Activated CD8-positive, alpha-beta memory T cell treated with anti-CD3 and anti-CD28 coated beads, Interleukin-2, amount 50 U/mL, for 1 hour (primary cell): ENCODE results near the gene MAST4.

Experiments used
- DNase-seq: peaks from one replicate; pipeline ENCODE4 v3.0.0-alpha.2; 2020; ENCODE audit errors: extremely low read depth

Gene MAST4

DNA sequence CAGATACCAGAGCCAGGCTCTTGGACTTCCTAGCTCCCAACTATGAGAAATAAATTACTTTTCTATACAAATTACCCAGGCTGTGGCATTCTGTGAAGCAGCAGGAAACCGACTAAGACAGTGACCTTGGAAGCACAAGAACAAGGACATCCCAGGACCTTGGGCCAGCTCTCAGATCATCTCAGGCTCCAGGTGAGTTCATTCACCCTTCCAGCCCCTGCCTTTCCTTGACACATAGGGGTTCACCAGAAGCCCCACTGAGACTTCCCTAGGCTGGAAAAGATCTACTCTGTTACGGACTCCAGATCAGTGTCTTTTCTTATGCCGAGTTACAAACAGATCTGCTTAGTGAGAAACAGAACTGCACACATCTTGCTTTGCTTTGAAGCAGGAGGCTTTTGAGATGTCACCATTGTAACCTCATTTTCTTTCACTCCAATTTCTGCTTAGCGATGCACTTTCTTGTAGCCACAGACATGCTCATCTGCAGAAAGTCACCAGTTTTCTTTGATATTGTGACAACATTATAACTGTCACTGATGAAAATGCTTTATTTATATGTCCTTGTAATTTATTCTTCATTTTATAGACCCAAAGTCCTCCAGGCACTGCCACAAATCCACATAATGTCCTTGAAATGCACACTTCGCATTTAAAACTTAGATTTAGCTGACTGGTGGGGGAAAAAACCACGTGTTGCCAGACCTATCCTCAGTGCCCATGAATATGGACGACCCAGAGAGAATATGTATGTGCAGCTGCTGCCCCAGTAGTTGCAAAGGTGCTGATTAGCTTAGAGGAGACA is 592.3 kb downstream of the MAST4 start:
- DNase-seq, result no peak

DNA sequence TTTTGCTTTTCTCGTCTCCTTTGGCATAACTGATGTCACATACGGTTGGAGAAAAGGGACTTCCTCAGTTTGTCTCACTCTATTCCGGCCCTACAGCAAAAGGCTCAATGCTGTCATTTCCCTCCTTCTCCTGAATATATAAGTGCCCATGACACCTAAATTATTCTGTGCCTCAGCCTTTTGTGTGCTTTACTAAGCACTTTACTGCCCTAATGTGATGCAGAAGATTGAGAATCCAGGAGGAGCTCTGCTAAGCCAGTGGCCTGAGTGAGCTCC is 592.8 kb downstream of the MAST4 start:
- no peak for DNase-seq

DNA sequence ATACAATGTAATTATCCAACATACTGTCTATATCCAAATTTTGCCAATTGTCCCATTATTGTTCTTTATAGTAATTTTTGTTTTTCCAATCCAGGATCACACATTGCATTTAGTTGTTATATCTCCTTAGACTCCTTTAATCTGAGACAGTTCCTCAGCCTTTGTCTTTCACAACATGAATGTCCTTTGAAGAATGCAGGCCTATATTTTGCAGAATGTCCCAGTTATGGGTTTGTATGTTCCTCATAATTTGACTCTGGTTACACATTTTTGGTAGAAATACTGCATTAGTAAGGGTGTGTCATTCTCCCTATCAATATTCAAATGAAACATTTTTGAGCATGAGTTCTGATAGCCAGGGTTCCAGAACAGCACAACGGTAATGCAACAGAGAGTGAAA is 593.7 kb downstream of the MAST4 start:
- DNase-seq, result no peak

DNA sequence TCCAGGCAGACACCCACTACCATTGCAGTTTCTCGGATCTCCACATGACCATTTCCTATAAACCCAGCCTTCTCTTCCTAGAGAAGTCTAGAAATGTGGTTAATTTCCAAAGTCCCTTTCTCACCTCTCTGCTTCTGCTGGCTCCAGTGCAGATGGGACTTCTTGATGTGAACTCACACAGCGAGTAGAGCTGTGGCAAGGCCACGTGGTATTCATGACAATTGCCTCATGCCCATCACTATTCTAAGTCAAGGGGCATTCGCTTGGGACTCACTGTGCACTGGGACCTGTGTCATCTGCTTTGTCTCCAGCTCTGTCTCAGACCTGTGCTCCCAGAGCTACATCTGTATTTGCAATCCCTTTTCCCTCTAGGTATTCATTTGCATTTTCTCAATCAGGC is 594.2 kb downstream of the MAST4 start:
- no peak for DNase-seq

DNA sequence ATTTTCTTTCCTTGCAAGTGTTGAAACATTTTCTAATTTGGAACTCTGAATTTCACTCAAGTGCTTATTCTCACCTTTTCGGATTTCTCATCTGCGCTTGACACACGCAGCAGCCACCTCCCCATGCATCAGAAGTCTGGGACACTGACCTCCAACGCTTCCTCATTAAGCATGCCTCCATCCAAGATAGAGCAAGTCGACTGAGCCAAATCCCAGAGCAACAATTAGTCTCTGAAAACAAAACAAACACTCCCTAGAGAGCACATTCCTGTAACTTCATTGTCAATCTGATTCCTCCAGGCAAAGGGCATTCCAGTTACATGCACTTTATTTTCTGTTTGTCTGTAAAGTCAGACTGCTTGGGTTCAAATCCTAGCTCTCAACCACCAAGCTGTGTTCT is 594.7 kb downstream of the MAST4 start:
- DNase-seq, result no peak

DNA sequence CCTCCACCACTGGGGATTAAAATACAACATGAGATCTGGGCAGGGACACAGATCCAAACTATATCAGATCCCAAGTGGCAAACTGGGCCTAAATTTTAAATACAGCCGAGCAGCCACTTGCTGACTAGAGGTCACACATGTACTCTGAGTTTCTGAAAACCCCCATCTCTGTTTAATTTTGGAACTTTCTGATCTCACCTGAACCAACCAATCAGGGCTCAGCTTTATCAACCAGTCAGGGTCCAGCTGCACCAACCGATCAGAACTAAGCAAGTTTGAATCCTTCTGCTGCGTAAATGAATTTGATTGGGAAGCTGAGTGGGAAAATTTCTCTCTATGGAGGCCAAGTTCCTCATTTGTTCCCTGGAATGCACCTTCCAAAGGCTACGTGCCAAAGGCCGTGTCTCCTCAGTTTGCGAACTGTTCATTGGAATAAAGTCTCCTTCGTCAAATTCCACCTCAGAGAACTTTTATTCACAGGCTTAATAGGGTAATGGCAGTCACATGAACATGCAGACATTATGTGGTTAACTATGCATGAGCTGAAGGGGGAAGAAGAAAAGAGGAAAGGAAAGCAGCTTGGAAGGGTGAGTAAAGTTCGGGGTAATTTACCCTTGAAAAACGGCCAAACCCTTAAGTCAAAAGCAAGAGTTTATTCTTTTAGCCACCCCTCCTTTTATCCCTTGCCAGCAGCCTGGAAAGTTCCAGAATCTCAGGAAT is 596.7 kb downstream of the MAST4 start:
- DNase-seq, result no peak

DNA sequence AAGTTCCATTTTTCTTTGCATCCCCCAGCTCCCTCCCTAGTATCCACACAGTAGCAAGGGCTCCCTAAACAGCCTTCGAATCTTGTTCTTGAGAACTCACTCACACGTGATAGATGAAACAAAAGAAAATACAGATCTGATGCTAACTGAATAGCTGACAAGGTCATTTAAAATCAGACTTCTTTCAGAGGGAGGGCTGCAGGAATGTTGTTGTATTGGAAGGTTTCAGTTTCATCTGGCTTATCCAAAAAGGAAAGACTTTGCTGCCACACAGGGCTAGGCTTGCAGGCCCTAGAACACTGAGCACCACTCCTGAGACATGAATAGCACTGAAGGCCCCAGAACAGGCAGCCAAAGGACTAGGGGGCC is 597.2 kb downstream of the MAST4 start:
- no peak for DNase-seq

DNA sequence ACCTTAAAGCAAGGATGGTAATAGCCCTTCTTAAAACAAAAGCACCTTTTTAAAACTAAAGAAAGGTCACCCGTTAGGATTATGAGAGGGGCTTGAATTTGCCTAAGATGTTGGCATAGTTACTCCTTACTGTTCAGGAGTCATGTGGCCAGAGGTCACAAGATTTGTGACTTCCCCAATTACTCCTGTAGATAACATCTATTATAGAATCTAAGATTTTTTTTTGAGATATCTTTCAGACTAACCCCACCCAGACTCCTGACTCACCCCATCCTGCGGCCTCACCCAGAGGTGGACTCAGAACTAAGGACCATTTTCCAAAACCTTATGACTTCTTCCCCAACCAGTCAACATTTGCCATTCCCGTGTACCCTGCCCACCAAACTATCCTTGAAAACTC is 598.0 kb downstream of the MAST4 start:
- no peak for DNase-seq

DNA sequence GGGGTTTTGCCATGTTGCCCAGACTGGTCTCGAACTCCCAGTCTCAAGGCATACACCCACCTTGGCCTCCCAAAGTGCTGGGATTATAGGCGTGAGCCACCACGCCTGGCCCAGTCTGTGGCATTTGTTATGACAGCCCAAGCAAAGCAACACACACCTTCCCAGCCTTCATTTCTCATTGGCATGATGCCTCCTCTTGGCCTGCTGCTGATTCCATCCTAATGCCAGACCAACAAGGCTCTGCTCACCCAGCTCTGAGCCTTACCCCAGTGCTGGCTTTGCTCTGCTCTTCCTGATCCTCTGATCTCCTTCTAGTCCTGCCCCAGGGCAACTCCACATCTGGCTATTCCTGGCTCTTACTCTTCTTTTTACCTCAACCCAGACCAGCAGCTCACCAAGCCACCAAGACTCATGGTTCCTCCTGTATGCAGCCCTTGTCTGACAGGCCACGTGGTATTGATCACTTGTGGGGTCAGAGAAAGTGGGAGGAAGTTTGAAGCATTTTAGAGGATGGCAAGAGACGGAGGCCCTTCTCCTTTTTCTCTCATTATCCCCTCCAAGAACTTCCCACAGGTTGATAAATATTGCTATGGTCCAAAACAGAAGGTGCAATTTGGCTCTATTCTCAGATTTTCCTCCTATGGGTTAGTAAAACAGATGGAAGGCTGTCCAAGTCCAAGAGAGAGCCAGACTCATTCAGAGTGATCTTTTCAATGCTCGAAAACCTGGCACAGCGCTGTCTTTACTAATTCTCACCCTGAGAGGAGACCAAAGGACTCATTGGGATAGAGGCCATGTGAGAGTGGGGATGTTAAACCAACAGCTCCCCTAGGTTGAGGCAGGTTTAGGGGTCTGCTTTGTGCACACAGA is 599.4 kb downstream of the MAST4 start:
- DNase-seq, result no peak

DNA sequence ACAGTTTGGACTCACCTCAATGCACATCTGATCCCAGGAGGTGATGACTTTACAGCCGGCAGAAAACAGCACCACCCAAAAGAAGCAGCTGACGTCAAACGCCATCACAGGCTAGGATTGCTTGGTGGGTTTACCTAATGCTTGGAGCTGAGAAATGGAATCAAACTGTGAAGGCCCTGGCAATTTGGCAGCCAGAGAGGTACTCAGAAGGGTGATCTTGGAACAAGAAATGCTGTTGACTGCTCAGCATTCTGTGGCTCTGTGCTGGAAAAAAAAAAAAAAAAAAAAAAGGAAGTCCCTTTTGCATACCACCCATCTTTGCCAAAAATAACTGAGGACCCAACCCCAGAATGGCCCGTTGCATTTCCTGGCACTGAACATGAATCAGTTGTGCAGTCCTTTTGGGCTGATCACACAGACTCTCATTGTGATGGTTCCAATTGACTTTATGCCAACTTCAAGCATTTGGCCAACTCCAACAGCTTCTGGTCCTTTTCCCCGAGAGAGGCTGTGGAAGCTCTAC is 600.4 kb downstream of the MAST4 start, which contains the start of gene CD180:
Gene CD180, minus strand, starts transcription at position 263 of the 523 bp plus-strand sequence. Its CDS starts 158 bp downstream, at position 105.
- DNase-seq, result no peak

DNA sequence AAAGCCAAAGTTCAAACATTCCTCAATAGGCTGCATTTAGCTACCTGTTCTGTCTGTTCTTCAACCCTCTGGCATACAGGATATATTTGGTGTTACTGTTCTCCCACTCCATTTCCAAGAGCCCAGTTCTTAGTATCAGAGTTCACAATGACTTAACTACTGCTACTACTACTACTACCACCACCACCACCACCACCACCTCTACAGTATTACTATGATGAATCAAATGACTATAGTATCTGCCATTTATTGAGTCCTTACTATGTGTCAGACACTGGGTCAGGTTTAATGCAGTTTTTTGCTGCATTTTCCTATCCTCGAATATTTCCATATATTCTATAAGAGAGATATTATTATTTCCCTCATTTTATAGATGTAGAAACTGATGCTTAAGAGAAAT is 601.3 kb downstream of the MAST4 start:
- DNase-seq, result no peak

DNA sequence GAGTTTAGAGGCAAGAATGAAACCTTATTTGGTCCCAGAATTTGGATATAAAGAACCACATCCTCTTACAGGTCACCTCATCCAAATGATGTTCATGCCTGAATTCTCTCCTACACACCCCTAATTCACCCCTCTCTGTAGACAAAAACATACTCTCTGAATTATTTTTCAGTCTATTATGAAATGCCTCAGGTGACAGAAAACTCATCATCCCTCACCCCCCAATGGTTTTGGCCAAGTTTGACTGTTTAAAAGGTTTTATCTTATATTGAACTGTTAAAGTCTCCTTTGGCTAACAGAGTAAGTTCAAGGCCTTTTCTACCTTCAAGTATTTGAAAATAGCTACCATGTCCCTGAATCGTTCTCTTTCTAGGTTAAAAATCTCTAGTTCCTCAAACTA is 602.7 kb downstream of the MAST4 start:
- DNase-seq, result no peak

DNA sequence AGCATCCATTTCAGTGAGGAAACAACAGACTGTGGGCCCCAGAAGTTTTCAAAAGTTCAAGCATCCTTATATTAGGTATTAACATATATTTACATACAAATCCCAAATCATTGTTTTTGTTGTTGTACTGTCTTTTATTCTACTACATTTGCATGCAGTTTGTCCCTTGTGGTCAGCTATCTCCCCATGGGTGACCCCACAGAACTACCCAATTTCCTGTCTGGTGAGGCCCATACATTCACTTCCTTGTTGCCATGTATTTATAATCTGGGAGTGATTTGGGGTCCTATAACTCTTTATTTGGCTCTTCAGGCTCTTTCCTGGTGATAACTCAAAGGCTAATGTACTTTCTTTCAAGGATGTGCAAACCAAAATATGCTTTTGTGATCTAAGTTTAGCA is 603.7 kb downstream of the MAST4 start:
- no peak for DNase-seq

DNA sequence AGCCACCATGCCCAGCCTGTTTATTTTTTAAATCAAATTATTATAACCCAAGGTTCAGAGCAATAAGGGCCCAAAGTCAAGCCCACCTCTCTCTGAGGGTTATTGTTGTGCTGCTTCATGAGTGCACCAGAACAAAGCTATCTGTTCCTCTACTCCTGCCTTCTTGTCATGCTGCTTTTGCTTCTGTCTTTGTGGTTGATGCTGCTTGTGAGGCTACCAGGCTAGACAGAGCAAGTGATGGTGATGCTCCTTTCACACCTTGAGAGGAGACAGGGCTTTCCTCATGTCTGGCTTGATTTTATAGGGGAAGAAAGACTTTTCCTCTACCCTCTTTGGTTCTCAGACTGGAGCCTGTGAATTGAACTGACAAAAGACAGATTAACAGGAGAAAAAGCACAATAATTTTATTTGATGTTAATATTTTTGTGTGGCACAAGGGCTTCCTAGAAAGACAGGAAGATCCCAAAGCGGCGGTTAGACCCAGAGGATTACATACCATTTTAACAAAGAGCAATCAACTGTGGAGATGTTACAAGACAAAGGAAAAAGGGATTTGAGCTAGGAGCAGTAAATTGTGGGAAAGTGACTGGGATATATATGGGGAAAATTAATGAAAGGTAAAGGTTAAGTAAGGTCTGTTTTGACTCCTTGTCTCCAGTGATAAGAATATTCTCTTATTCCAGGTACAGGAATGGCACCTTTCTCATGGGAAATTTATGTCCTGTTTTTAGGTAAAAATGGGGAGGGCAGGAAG is 604.8 kb downstream of the MAST4 start:
- DNase-seq, result no peak

DNA sequence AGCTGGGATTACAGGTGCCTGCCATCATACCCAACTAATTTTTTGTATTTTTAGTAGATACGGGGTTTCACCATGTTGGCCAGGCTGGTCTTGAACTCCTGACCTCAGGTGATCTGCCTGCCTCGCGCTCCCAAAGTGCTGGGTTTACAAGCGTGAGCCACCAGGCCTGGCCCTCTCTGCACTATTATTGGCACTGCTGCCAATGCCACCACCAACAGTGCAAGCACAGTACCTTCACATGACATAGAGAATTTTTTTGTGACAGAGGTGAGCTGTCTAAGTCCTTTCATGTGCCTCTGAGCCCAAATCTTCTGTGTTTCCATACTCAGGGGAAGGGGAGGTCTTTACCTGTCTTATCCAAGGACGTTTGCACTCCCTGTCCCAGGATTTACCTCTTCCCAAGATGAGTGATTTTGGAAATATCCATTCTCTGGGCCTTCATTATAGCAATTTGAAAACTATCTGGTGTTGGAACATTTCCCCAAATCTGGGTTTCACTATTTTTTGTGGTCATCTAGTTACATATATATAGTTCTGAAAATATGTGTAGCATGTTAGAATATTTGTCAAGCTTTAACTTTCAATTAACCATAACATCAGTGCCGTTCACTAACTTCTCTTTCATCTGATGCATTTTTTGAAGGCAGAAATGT is 605.8 kb downstream of the MAST4 start:
- DNase-seq, result no peak

DNA sequence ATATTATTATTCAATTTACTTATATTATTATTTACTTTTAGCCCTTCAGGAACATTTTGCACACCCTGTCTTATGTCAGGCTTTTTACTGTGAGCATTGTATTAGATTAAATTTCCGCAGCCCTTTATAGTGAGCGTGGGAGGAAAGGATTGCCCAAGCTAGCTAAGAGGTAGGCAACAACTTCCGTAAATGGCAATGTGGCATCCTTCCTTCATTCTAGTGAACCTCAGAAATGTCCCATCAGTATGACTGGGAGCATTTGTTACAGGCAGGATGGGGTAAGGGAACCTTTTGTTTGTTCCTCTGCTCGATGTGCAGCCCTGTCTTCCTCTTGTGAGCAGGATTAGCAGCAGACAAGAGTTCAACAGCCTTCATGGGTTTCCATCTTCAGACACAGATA is 606.6 kb downstream of the MAST4 start:
- no peak for DNase-seq

DNA sequence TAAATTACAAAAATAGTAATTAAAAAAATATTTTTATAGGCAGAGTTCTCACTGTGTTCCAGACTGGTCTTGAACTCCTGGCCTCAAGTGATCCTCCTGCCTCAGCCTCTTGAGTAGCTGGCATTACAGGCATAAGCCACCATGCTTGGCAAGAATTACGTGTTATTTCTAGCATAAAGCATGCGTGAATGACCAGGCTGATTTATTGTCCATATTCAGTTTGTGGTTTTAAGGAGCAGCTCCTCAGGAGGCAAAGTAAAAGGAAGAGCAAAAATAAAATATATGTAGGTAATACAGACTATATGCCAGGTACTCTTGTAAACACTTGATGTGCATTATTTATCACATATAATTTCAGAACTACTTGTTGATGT is 607.5 kb downstream of the MAST4 start:
- DNase-seq, result no peak

DNA sequence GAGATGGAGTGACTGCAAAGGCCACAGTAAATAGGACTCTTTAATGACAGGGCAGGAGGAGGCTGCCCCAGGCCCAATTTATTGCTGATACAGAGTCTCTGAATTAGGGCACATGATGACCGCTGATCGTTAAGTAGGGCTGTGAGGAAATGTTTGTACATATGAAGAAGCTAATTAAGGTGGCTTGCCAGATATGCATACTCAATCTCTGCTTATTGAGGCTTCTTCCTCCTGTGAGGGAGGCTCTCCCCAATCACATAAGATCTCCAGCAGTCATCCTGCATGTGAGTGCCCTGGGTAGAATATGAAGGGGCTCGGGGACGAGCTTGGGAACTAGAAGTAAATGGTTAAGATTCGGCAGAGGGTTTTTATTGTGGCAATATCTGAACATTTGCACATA is 608.6 kb downstream of the MAST4 start:
- DNase-seq, result no peak

DNA sequence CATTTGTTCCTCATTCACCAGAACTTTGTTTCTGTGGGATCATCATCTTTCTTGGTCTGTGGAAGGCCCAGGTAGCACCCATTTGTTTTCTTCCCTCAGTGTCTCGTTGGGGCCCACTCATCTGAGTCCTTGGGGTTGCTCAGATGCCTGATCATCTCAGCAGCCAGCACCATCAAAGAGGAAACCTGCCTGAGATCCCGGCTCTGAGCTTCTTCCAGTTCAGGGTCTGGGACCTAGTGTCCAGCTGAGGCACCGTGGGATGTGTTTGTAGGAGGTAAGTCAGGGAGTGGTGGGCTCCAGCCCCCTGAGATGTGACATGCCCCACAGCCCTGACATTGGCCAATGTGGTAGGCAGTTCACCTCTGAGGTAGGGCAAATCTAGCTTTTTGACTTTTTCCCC is 609.8 kb downstream of the MAST4 start:
- no peak for DNase-seq

DNA sequence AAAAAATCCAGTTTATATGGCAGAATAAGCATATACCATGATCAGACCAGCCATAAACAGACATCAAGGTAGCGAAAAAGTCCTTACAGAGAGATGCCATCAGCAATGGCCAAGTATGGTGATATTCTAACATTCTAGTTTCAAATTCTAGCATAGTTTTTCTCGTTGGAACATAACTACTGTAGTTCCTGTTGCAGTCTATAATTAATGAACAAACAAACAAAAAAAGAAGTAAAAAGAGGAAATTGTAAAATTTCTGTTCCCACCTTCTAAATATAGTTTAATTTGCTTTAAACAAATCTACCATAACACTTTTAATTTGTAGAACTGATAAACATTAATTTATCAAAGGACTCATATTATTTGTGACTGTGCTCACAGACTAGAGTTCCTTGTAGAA is 610.3 kb downstream of the MAST4 start:
- no peak for DNase-seq

DNA sequence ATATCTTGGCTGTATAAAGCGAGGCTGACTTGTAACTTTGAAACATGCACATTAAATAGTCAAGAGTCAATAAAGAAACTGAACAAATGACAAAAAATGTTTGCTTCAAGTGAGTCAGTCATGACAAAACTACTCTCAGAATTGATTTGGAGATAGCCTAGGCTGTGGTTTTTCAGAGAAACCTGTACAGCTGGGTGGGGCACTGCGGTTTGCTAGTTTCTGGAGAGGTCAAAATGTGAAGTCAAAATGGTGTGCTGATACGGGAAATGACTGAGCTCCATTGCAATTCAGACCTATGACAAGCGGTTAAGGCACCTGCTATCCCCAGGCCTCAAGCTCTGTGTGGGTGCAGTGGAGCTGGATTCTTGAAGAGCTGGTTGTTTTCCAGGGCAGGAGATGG is 610.7 kb downstream of the MAST4 start:
- DNase-seq, result peak; percentile 40
